Stomach (tissue), 9 donors: ENCODE measurements around the gene MAPKAPK2. TPM values are rescaled to one million over a fixed set of nuclear protein-coding genes. Genes with fewer than 3 reads are reported as not detected.
A peak's percentile ranks its signal among the peaks of the same experiment; 100 is the strongest.

Experiments
- DNase-seq, 2 donors: peaks; one replicate each; pipeline versions ENCODE4 v3.0.0 to v3.0.0-alpha.2; 2013 to 2019
- H3K27ac ChIP-seq, 5 donors: fragments of 200-600 bp in 4 of 5; sonication (generic) in 4 of 5; one replicate each; pipeline ENCODE4 v1.5.1; 2013 to 2019; ENCODE audit warnings: mild to moderate bottlenecking in 1 of 5, moderate library complexity in 1 of 5
- H3K27me3 ChIP-seq, 3 donors: fragments of 200-600 bp; sonication (generic); one replicate each; pipeline ENCODE4 v1.5.1; 2017 to 2019; ENCODE audit warnings: mixed run types in 1 of 3
- H3K36me3 ChIP-seq, 4 donors: fragments of 200-600 bp; sonication (generic); 1 replicate in 3 of 4; 2 replicates in 1 of 4; pipeline ENCODE4 v1.5.1; 2016 to 2019
- H3K4me1 ChIP-seq, 4 donors: fragments of 200-600 bp; sonication (generic); one replicate each; pipeline ENCODE4 v1.5.1; 2016 to 2019
- H3K4me3 ChIP-seq, 4 donors: fragments of 200-600 bp; sonication (generic) in 3 of 4; one replicate each; pipeline ENCODE4 v1.5.1; 2016 to 2019; ENCODE audit warnings: mild to moderate bottlenecking in 1 of 4
- H3K9me3 ChIP-seq, 4 donors: fragments of 200-600 bp; sonication (generic); one replicate each; pipeline ENCODE4 v1.5.1; 2016 to 2019
- EP300 ChIP-seq: sonication (generic); formaldehyde crosslinking; IDR thresholded peaks from one replicate; pipeline ENCODE4 v1.6.1; 2017; ENCODE audit warnings: antibody characterized with exemption
- POLR2A ChIP-seq, 4 donors: fragments of 450-650 bp; IDR thresholded peaks; one replicate each; pipeline ENCODE4 v1.6.1; 2016; ENCODE audit warnings: antibody characterized with exemption in 4 of 4, control low read depth in 2 of 4, mild to moderate bottlenecking in 1 of 4, moderate library complexity in 1 of 4
- POLR2AphosphoS5 ChIP-seq, 3 donors: sonication (generic); formaldehyde crosslinking; IDR thresholded peaks; one replicate each; pipeline ENCODE4 v1.6.1; 2016; ENCODE audit warnings: antibody characterized with exemption in 3 of 3
- WGBS, 5 donors: extraction: QIAGEN DNeasy Blood & Tissue Kit in 3 of 5; methylation state at CpG; one replicate each; pipeline versions ENCODE4 v1.1.5 to v1.1.7; 2013 to 2018; 5-methylcytosine and 5-hydroxymethylcytosine counted together
- intact Hi-C: fragments of 100-400 bp; cut with DNase I; formaldehyde crosslinking; loops from one replicate; pipeline ENCODE4 v1.15.1; 2023; ENCODE audit warnings: low total_unique reads
- polyA plus RNA-seq, 3 donors: library from polyadenylated mRNA; stranded (reverse); fragments of 200-250 nt; gene quantifications; one replicate each; pipeline ENCODE4 v1.2.3, GENCODE V29; 2013
- total RNA-seq, 5 donors: library from RNA; depleted of rRNA; stranded (reverse); fragments of >200 nt; gene quantifications; one replicate each; pipeline versions ENCODE4 v1.1.0 to v1.2.3, GENCODE V29; 2014 to 2016
- TF ChIP-seq, protein P1 (sequence below), 7 experiments: fragments of 450-650 bp in 4 of 7; fragments of 200-600 bp in 3 of 7; sonication (generic) in 3 of 7; IDR thresholded peaks; one replicate each; pipeline ENCODE4 v1.5.1; 2016 to 2019; ENCODE audit warnings: antibody characterized with exemption in 7 of 7, control low read depth in 2 of 7, mild to moderate bottlenecking in 1 of 7
- donor health status: healthy with polysubstance abuse.
- donor health status: Bipolar disorder and iron deficiency.
- donor health status: healthy.

Gene MAPKAPK2
- total and polyA plus RNA-seq, 8 donors, result 22.6 to 78.0 (median 49.7) TPM

GRCh38 chr1:206710460-206710823 is 25.7 kb downstream of the MAPKAPK2 start:
- no peaks in the 10 kb centered on the region for H3K36me3 ChIP-seq
- peaks cover 78 to 100% (median 91%) of the 10 kb centered on the region in 4 donors for H3K4me1 ChIP-seq
- DNase-seq, result no peak
- no peak overlapping the region for H3K27ac ChIP-seq
- no peaks in the 10 kb centered on the region for H3K27me3 ChIP-seq
- 58 to 68% (median 64%) methylated on average over 3 of the region's 3 CpGs for WGBS, 5 donors
- no peaks in the 10 kb centered on the region for H3K9me3 ChIP-seq
- no peak overlapping the region for H3K4me3 ChIP-seq
- intact Hi-C loops, result no loop called here
- TF ChIP-seq, protein P1, sequence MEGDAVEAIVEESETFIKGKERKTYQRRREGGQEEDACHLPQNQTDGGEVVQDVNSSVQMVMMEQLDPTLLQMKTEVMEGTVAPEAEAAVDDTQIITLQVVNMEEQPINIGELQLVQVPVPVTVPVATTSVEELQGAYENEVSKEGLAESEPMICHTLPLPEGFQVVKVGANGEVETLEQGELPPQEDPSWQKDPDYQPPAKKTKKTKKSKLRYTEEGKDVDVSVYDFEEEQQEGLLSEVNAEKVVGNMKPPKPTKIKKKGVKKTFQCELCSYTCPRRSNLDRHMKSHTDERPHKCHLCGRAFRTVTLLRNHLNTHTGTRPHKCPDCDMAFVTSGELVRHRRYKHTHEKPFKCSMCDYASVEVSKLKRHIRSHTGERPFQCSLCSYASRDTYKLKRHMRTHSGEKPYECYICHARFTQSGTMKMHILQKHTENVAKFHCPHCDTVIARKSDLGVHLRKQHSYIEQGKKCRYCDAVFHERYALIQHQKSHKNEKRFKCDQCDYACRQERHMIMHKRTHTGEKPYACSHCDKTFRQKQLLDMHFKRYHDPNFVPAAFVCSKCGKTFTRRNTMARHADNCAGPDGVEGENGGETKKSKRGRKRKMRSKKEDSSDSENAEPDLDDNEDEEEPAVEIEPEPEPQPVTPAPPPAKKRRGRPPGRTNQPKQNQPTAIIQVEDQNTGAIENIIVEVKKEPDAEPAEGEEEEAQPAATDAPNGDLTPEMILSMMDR (IDR thresholded peaks at IDR 0.05), result no peak
- TF ChIP-seq EP300 (no peak), POLR2A (IDR thresholded peaks at IDR 0.05) (no peak), POLR2AphosphoS5 (IDR thresholded peaks at IDR 0.05) (no peak)

- H3K9me3 ChIP-seq, result no peaks in the 10 kb centered on the region
- peak overlapping the region; percentile 22 to 78 (median 74) for H3K27ac ChIP-seq
- H3K4me1 ChIP-seq, result peaks cover 74 to 100% (median 87%) of the 10 kb centered on the region in 4 donors
- H3K27me3 ChIP-seq, result no peaks in the 10 kb centered on the region
- no peaks in the 10 kb centered on the region for H3K36me3 ChIP-seq
- no peak overlapping the region for H3K4me3 ChIP-seq
- no peak for TF ChIP-seq EP300
- TF ChIP-seq POLR2A (IDR thresholded peaks at IDR 0.05), result no peak
- TF ChIP-seq POLR2AphosphoS5 (IDR thresholded peaks at IDR 0.05), result no peak
- TF ChIP-seq, protein P1 (IDR thresholded peaks at IDR 0.05), result no peak
- no peak for DNase-seq
- intact Hi-C loops, result no loop called here
- WGBS, 5 donors, result 76 to 82% (median 79%) methylated on average over 4 of the region's 4 CpGs
These were observed 28.4 kb downstream of the MAPKAPK2 start for GRCh38 chr1:206713070-206713469.

DNA sequence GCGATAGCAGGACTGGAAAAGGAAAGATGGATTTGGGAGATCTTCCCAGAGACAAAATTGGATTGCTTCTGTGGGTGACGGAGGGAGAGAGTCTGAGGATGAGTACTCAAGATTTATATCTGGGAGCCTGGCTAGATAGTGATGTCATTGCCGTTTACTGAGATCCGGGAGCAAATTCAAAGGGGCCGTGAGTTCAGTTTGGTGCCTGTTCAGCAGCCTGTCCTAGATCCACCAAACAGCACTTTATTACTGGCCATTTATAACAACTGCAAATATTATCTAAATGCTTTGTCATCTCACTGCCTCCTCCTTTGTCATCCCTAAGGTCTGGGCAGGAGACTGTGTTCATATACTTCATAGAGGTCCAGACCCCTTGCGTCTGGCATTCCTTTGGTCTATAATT is 29.2 kb downstream of the MAPKAPK2 start:
- Histone ChIP-seq H3K27me3 (no peaks in the 10 kb centered on the region), H3K4me1 (peaks cover 67 to 94% (median 80%) of the 10 kb centered on the region in 4 donors), H3K27ac (peak overlapping the region; percentile 29 to 78 (median 74)), H3K9me3 (no peaks in the 10 kb centered on the region), H3K4me3 (no peak overlapping the region), H3K36me3 (no peaks in the 10 kb centered on the region)
- TF ChIP-seq, protein P1 (IDR thresholded peaks at IDR 0.05), result no peak
- TF ChIP-seq EP300 (no peak), POLR2A (IDR thresholded peaks at IDR 0.05) (no peak)
- peak in 1 of 2 donors; percentile 49 for DNase-seq
- intact Hi-C loops, result no loop called here
- 49 to 74% (median 68%) methylated on average over 6 of the region's 6 CpGs for WGBS, 5 donors

- intact Hi-C loops, result no loop called here
- Histone ChIP-seq H3K27ac (peak overlapping the region; percentile 29 to 78 (median 74)), H3K4me3 (no peak overlapping the region), H3K9me3 (no peaks in the 10 kb centered on the region), H3K27me3 (no peaks in the 10 kb centered on the region), H3K4me1 (peaks cover 61 to 94% (median 76%) of the 10 kb centered on the region in 4 donors), H3K36me3 (no peaks in the 10 kb centered on the region)
- no peak for TF ChIP-seq POLR2A (IDR thresholded peaks at IDR 0.05)
- peak; percentile 52 to 57 (median 55) for TF ChIP-seq POLR2AphosphoS5 (IDR thresholded peaks at IDR 0.05)
- peak in 1 of 2 donors; percentile 52 for DNase-seq
- 38 to 45% (median 43%) methylated on average over 9 of the region's 9 CpGs for WGBS, 5 donors
These were observed 29.8 kb downstream of the MAPKAPK2 start for GRCh38 chr1:206714331-206715058.

- TF ChIP-seq, protein P1 (IDR thresholded peaks at IDR 0.05), result no peak
- no peak for TF ChIP-seq POLR2AphosphoS5 (IDR thresholded peaks at IDR 0.05)
- no peak for TF ChIP-seq EP300
- no peak for TF ChIP-seq POLR2A (IDR thresholded peaks at IDR 0.05)
- intact Hi-C loops, result no loop called here
These were observed 30.4 kb downstream of the MAPKAPK2 start for GRCh38 chr1:206715120-206715519.

More at GRCh38 chr1:206715120-206715519, 30.4 kb downstream of the MAPKAPK2 start:
- WGBS, 5 donors, result 82 to 94% (median 85%) methylated on average over 4 of the region's 4 CpGs
- Histone ChIP-seq H3K4me1 (peaks cover 55 to 93% (median 73%) of the 10 kb centered on the region in 4 donors), H3K4me3 (no peak overlapping the region), H3K9me3 (no peaks in the 10 kb centered on the region), H3K36me3 (no peaks in the 10 kb centered on the region), H3K27me3 (no peaks in the 10 kb centered on the region), H3K27ac (peak overlapping the region; percentile 53 to 78 (median 74))
- no peak for DNase-seq
